VCaP (cell line): ENCODE data around the gene DIAPH3.

Experiments used
- H3K27ac ChIP-seq: fragments of 450-650 bp; 2 replicates; pipeline ENCODE4 v1.5.1; 2017
- TF ChIP-seq, protein P1 (sequence below): fragments of 450-650 bp; conservative IDR thresholded peaks from 2 replicates; pipeline ENCODE4 v1.5.1; 2017; ENCODE audit warnings: mild to moderate bottlenecking, moderate library complexity

DIAPH3 gene

DNA sequence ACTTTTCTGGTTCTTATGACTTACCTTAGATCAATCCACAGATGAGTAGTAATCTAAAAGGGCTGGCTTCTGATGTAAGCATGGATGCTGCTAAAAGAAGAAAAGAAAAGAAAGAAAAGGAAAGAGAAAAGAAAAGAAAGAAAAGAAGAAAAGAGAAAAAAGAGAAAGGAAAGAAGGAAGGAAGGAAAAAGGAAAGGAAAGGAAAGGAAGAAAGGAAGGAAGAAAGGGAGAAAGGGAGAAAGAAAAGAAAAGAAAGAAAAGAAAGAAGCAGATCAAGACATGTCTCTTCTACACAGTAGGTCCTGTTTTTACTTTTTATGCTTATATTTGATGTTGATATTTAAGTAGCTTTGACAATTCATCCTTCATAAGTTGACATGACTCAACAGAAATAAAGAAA, 421.3 kb downstream of the DIAPH3 start:
- H3K27ac ChIP-seq, result no peak overlapping the region
- TF ChIP-seq, protein P1, sequence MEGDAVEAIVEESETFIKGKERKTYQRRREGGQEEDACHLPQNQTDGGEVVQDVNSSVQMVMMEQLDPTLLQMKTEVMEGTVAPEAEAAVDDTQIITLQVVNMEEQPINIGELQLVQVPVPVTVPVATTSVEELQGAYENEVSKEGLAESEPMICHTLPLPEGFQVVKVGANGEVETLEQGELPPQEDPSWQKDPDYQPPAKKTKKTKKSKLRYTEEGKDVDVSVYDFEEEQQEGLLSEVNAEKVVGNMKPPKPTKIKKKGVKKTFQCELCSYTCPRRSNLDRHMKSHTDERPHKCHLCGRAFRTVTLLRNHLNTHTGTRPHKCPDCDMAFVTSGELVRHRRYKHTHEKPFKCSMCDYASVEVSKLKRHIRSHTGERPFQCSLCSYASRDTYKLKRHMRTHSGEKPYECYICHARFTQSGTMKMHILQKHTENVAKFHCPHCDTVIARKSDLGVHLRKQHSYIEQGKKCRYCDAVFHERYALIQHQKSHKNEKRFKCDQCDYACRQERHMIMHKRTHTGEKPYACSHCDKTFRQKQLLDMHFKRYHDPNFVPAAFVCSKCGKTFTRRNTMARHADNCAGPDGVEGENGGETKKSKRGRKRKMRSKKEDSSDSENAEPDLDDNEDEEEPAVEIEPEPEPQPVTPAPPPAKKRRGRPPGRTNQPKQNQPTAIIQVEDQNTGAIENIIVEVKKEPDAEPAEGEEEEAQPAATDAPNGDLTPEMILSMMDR, result no peak

DNA sequence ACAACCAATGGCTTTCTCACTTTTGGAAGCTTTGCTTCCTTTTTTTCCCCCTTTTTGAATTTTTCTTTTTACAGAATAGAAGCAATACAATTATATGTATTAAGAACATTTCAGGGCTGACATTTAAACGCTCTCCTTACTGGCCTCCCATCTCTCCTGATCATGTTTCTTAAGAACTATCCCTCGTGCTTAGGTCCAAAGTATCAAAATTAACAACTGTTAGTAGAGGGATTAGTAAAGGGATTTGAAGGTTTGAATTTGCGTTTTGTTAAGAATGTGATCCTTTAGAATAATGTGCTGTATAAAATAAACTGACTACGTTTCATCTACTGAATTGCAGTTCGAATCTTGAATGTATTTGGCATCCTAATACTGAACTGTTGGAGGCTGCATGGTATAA, 424.8 kb downstream of the DIAPH3 start:
- TF ChIP-seq, protein P1, result no peak
- H3K27ac ChIP-seq, result no peak overlapping the region

DNA sequence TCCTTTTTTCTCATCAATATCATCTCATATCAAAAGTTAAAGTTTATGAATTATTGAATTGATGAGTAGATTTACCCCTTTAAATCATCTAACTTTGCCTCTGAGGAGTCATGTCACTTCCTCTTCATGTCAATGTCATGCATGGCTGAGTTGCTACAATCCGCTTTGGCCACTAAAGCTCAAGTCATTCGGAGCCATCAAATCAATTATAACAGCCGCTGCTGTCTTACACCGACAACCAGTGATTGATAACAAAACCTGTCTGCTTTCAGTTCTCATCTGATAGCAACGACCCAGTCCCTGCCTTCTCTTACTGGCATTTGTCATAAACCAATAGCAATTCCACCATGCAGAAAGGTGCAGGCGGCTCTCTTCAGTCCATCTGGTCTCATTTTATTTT, 429.3 kb downstream of the DIAPH3 start:
- TF ChIP-seq, protein P1, result no peak
- H3K27ac ChIP-seq, result no peak overlapping the region

DNA sequence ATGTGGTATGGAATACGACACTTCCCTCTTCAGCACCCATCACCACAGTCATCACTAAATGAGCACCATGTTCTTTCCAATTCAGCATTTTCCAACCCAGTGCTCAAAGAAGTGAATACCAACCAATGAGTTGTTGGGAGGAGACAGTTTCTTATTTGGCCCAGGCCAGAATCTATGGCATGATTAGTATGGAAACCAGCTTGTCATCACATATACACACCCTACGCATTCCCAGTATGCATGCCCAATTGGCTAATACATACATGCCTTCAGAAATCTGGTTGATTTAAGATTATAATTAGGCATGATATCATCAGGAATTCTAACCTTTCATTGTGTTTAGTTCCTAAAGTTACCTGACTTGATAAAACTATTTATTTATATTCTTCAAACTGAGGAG, 430.0 kb downstream of the DIAPH3 start:
- TF ChIP-seq, protein P1, result no peak
- no peak overlapping the region for H3K27ac ChIP-seq

DNA sequence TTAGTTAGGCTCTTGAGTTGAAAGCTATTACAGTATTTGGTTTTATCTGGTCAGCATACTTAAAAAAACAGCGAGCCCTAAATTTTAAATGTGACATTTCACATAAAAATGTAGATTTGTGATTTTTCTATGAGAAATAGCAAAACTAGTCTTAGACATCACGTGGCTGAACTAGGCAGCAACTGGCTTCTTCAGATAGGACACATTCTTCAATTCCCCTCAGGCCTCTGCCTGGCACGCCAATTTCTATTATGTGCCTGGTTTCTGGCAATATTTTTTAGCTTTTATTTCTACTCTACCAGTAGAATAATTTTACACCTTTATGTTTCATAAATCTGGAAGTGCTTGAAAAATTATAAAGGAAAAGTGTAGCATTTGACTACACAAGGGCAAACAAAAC, 433.7 kb downstream of the DIAPH3 start:
- TF ChIP-seq, protein P1, result no peak
- no peak overlapping the region for H3K27ac ChIP-seq

DNA sequence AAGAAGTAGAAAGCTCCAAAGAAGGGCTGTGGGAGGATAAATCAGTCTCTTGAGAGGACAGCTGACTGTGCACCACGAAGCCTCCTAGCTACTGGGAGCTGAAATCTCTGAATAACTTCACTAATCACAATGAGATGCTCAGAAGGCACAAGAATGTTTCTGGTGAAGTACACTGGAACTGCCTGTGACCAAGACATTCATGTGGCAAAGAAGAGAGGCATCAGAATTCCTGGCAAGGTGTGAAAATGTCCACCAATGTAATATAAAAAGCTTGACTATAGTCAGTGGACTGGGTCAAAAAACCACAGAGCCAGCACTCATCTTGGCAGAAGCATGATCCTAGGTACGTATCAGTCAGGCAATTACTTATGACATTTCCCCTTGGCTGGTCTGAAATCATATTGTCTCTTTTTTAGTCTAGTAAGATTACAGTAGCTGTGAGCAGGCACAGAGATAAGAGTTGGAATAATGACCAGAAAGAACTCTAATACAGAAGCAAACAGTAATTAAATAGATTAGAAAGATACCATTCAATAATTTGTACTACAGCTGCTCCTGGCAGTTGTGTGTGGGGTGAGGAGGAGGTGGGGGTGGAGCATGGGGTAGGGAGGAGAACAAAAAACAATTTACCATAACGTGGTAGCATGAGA, 434.7 kb downstream of the DIAPH3 start:
- H3K27ac ChIP-seq, result no peak overlapping the region
- TF ChIP-seq, protein P1, result no peak

DNA sequence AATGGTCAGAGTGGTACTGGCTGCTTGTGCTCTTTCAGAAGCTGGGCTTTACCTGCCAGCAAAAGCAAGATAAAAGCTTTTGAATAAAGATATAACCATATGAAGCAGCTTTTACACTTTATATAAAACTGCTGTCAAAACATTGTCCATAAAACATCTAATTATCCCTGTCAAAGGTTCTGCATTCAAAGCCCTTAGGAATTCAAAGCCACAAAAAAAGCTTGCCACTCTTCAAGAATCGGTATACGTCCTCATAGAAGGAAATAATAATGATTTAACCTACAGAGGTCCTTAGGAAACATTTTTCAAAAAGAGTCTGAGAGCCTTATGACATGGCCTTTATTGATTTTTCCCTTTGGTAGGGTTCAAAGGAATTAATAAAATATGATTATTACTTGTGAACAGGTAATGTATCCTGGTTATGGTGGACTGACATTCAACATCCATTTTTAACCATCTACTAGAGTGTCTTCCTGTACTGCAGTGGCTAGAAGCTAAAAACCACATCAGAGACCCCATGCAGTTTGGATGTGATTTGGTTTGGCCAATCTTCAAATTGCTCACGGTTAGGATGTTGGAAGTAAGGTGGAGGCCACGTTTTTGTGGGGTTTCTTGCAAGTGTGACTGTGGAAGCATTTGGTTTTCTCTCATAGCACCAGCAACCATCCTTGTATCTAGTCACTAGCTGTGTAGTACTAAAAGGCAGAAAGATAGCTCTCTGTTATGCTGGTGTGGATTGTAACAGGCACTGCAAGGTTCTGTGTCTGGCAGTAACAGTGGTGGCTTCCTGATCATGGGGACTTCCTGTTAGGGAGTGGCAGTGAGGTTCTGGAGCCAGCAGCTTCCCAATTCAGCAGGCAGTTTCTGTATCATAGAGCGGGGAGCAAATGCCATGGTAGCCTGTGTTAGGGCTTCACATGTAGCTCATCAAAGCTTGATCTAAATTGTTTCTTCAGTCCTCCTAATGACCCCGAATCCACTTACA, 441.5 kb downstream of the DIAPH3 start:
- TF ChIP-seq, protein P1, result no peak
- no peak overlapping the region for H3K27ac ChIP-seq
